ENCODE measurements around the gene PPP1CA.

PPP1CA gene

GRCh38 chr11:67369275-67369674 is 32.4 kb downstream of the PPP1CA start:
- DNase-seq (ENCODE audit: low read depth): no peak

GRCh38 chr11:67368621-67369020 is 33.0 kb downstream of the PPP1CA start:
- DNase-seq (ENCODE audit: low read depth): no peak

- DNase-seq (ENCODE audit: low read depth): no peak
Measured at GRCh38 chr11:67367761-67368227, 33.9 kb downstream of the PPP1CA start.

- DNase-seq (ENCODE audit: low read depth): no peak
Measured at GRCh38 chr11:67366961-67367760, 34.5 kb downstream of the PPP1CA start.

- no peak for DNase-seq (ENCODE audit: low read depth)
Measured at GRCh38 chr11:67366546-67366945, 35.1 kb downstream of the PPP1CA start.

- DNase-seq (ENCODE audit: low read depth): no peak
Measured at GRCh38 chr11:67365736-67366444, 35.8 kb downstream of the PPP1CA start.

- DNase-seq (ENCODE audit: low read depth): no peak
Measured at GRCh38 chr11:67364783-67365722, 36.6 kb downstream of the PPP1CA start.

GRCh38 chr11:67364169-67364568 is 37.5 kb downstream of the PPP1CA start:
- DNase-seq (ENCODE audit: low read depth): no peak

- no peak for DNase-seq (ENCODE audit: low read depth)
Measured at GRCh38 chr11:67357831-67358670, 43.6 kb downstream of the PPP1CA start.

GRCh38 chr11:67356864-67357561 is 44.6 kb downstream of the PPP1CA start:
- DNase-seq (ENCODE audit: low read depth): peak; percentile 53

- DNase-seq (ENCODE audit: low read depth): no peak
Measured at GRCh38 chr11:67356387-67356863, 45.2 kb downstream of the PPP1CA start.

GRCh38 chr11:67355794-67356386 is 45.8 kb downstream of the PPP1CA start:
- DNase-seq (ENCODE audit: low read depth): no peak

- no peak for DNase-seq (ENCODE audit: low read depth)
Measured at GRCh38 chr11:67355023-67355793, 46.5 kb downstream of the PPP1CA start.

- DNase-seq (ENCODE audit: low read depth): no peak
Measured at GRCh38 chr11:67354075-67355022, 47.3 kb downstream of the PPP1CA start.

GRCh38 chr11:67353317-67354074 is 48.2 kb downstream of the PPP1CA start, which contains the start of gene POLD4:
POLD4 (minus strand) TSS chr11:67353546; CDS start chr11:67353399, 147 bp downstream.
- peak; percentile 95 for DNase-seq (ENCODE audit: low read depth)

GRCh38 chr11:67352546-67353316 is 48.9 kb downstream of the PPP1CA start:
- no peak for DNase-seq (ENCODE audit: low read depth)
